ENCODE measurements around the gene TIMELESS. TPM values are rescaled to one million over a fixed set of nuclear protein-coding genes. Genes with fewer than 3 reads are reported as not detected.

TIMELESS gene
- total RNA-seq, 2 experiments from 2014 or later: 46.5 to 103 TPM

DNA sequence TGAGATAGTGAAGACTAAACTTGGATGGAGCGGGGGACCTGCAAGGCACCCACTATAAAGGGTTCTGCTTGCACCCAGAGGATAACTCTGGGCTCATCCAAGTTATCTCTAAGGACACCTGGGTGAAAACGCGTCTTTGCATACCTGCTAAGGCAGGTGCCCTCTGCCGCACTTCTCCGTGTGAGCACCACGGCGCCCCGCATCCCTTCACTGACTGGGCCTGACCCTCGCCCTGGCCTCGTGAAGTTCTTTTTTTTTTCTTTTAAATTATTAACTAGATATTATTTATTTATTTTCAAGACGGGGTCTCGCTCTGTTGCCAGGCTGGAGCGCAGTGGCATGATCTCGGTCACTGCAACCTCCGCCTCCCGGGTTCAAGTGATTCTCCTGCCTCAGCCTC lies 66.6 kb downstream of the TIMELESS start:
- H4K20me1 ChIP-seq (ENCODE audit: insufficient read depth, low read length): no peaks in the 10 kb centered on the region
- H3K9me2 ChIP-seq (ENCODE audit: insufficient read depth, low read length): no peaks in the 10 kb centered on the region
- POLR2A ChIA-PET: interaction anchor here (0.6 to 1.3 kb wide), 5 partner anchors 11 to 161 kb away, joined by 3 to 4 read pairs (median 3); partner anchors contain the start of genes RNF41 and STAT2
- H3K4me3 ChIP-seq (ENCODE audit: low read depth, low read length, poor library complexity, severe bottlenecking): no peak overlapping the region
- DNase-seq (ENCODE audit: low spot score): no peak
- no peaks in the 10 kb centered on the region for H3K9me3 ChIP-seq (ENCODE audit: low read length)
- CTCF ChIA-PET (ENCODE audit: unreplicated experiment): no interaction called here
- BruUV-seq (replicated peaks): no TSS peak
- TF ChIP-seq EZH2phosphoT487 (IDR thresholded peaks at IDR 0.05; ENCODE audit: borderline replicate concordance, low read depth, low read length): no peak
- TF ChIP-seq, protein P1, sequence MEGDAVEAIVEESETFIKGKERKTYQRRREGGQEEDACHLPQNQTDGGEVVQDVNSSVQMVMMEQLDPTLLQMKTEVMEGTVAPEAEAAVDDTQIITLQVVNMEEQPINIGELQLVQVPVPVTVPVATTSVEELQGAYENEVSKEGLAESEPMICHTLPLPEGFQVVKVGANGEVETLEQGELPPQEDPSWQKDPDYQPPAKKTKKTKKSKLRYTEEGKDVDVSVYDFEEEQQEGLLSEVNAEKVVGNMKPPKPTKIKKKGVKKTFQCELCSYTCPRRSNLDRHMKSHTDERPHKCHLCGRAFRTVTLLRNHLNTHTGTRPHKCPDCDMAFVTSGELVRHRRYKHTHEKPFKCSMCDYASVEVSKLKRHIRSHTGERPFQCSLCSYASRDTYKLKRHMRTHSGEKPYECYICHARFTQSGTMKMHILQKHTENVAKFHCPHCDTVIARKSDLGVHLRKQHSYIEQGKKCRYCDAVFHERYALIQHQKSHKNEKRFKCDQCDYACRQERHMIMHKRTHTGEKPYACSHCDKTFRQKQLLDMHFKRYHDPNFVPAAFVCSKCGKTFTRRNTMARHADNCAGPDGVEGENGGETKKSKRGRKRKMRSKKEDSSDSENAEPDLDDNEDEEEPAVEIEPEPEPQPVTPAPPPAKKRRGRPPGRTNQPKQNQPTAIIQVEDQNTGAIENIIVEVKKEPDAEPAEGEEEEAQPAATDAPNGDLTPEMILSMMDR (conservative IDR thresholded peaks at IDR 0.05; ENCODE audit: low read length): no peak
- no peak overlapping the region for H2AFZ ChIP-seq (ENCODE audit: low read length)
- H3K79me2 ChIP-seq (ENCODE audit: insufficient read depth, low read depth, low read length): no peaks in the 10 kb centered on the region
- H3K4me2 ChIP-seq (ENCODE audit: low read length): no peak overlapping the region
- no peaks in the 10 kb centered on the region for H3K36me3 ChIP-seq (ENCODE audit: insufficient read depth, low read length)
- intact Hi-C loops (cut with micrococcal nuclease; ENCODE audit: unreplicated experiment): no loop called here
- H3K4me1 ChIP-seq (ENCODE audit: insufficient read depth, low read length, poor library complexity, severe bottlenecking): peaks cover 8% of the 10 kb centered on the region
- H3K27ac ChIP-seq (ENCODE audit: low read depth, low read length, poor library complexity, severe bottlenecking): no peak overlapping the region

DNA sequence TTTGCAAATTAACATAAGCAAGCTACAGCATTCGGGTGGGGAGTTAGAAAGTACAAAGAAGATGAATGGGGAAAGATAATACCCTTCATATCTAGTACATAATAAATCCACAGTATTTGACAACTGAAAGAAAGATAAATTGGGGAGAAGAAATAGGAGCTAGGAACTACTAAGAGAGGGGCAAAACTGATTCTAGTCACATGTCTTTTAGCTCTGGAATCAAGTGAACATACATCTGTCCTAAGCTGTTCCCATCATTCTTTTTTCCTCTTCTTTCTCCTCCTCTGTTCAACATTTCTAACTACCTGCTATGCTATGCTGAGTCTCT lies 71.3 kb downstream of the TIMELESS start:
- Histone ChIP-seq H3K79me2 (ENCODE audit: insufficient read depth, low read depth, low read length) (no peaks in the 10 kb centered on the region), H3K4me3 (ENCODE audit: low read depth, low read length, poor library complexity, severe bottlenecking) (no peak overlapping the region), H3K36me3 (ENCODE audit: insufficient read depth, low read length) (no peaks in the 10 kb centered on the region; the same call in 1 of the 2 replicates), H4K20me1 (ENCODE audit: insufficient read depth, low read length) (no peaks in the 10 kb centered on the region), H3K9me3 (ENCODE audit: low read length) (peaks cover 8% of the 10 kb centered on the region), H3K27ac (ENCODE audit: low read depth, low read length, poor library complexity, severe bottlenecking) (peak overlapping the region; percentile 93), H3K4me1 (ENCODE audit: insufficient read depth, low read length, poor library complexity, severe bottlenecking) (peaks cover 49% of the 10 kb centered on the region), H3K4me2 (ENCODE audit: low read length) (peak overlapping the region; percentile 63), H2AFZ (ENCODE audit: low read length) (peak overlapping the region; percentile 95), H3K9me2 (ENCODE audit: insufficient read depth, low read length) (no peaks in the 10 kb centered on the region)
- intact Hi-C loops (cut with micrococcal nuclease; ENCODE audit: unreplicated experiment): loop anchor here (5.0 kb wide), 2 partner anchors 61 to 709 kb away; partner anchors contain the start of genes CNPY2 and NAB2
- no peak for DNase-seq (ENCODE audit: low spot score)
- BruUV-seq (replicated peaks): no TSS peak
- ChIA-PET POLR2A (interaction anchor here (0.5 to 6.0 kb wide), 16 partner anchors 8 to 368 kb away, joined by 3 to 116 read pairs (median 4); partner anchors contain the start of genes APOF, CNPY2, IL23A and STAT2), CTCF (ENCODE audit: unreplicated experiment) (interaction anchor here (0.9 to 1.6 kb wide), 3 partner anchors 18 to 86 kb away, joined by 3 to 7 read pairs (median 5); partner anchors contain the start of gene STAT2)
- TF ChIP-seq, protein P1 (conservative IDR thresholded peaks at IDR 0.05; ENCODE audit: low read length): no peak
- TF ChIP-seq EZH2phosphoT487 (IDR thresholded peaks at IDR 0.05; ENCODE audit: borderline replicate concordance, low read depth, low read length): no peak

All from OCI-LY7 (cell line).